ENCODE results near the gene R3HDM2. TPM values are rescaled to one million over a fixed set of nuclear protein-coding genes. Genes with fewer than 3 reads are reported as not detected.

Gene R3HDM2
- total and polyA plus RNA-seq, 2 of the 13 experiments (the other 11 are each of a cell fraction or from before 2014, with no cell fraction given) = 11.1 to 23.5 TPM

DNA sequence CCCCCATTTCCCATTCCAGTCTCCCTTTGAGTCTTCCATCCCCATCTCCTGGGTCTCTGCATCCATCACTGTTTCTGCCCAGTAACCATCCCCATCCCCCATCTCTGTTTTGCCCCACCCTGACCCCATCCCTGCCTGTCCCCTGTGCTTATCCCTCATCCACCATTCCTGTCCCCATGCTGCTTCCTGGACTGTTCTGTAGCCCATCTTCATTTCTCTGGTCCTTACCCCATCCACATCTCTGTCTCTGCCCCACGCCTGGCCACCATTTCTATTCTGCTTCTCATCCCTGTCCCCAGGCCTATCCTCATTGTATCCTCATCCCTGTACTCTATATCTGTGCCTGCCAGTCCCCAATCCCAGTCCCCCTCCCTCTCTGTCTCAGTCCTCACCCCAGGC lies 210.1 kb downstream of the R3HDM2 start:
- H3K27me3 ChIP-seq (ENCODE audit: control insufficient read depth in 1 of 2, insufficient read depth in 2 of 2, low read length in 2 of 2) = peaks cover 20 to 84% of the 10 kb centered on the region in 2 experiments; a peak in 4 of 5 replicates
- H3K27ac ChIP-seq (ENCODE audit: extremely low read length, insufficient read depth, low read length) = no peak overlapping the region
- FAIRE-seq = no peak
- TF ChIP-seq ZKSCAN1 (IDR thresholded peaks at IDR 0.05; ENCODE audit: low read length) = no peak
- H3K36me3 ChIP-seq (replicated peaks in 1 of 2; ENCODE audit: control insufficient read depth in 1 of 2, insufficient read depth in 2 of 2, low read length in 2 of 2) = no peaks in the 10 kb centered on the region
- no peak for ATAC-seq
- ChIA-PET POLR2A (interaction anchor here (1.6 kb wide), 1 partner anchor 9 kb away, joined by 6 read pairs; the partner anchor contains the start of gene SHMT2), CTCF (ENCODE audit: low intra/inter-chr PET ratio, low total read pairs) (no interaction called here)
- DNase-seq (ENCODE audit: low spot score) = no peak
- BruUV-seq (replicated peaks) = no TSS peak
- no peak overlapping the region for H3K9ac ChIP-seq (ENCODE audit: insufficient read depth, low read depth, low read length)
- in situ Hi-C loops (cut with HindIII; ENCODE audit: extremely low pct_ligation_motif_present, low pct_unique_long_range_greater_than_20kb) = no loop called here
- WGBS (ENCODE audit: low lambda C conversion rate) = 28% methylated on average over 1 of the region's 1 CpG
- intact Hi-C loops (cut with micrococcal nuclease; ENCODE audit: unreplicated experiment) = no loop called here
- no peaks in the 10 kb centered on the region for H3K79me2 ChIP-seq (ENCODE audit: insufficient read depth, low read length)
- no peaks in the 10 kb centered on the region for H4K20me1 ChIP-seq (ENCODE audit: insufficient read depth, low read length)
- peaks cover 53% of the 10 kb centered on the region for H3K4me1 ChIP-seq (ENCODE audit: insufficient read depth, low read length)
- no peak overlapping the region for H3K4me3 ChIP-seq (replicated peaks in 1 of 3; ENCODE audit: insufficient read depth in 1 of 3, low read depth in 2 of 3, low read length in 3 of 3)
- H2AFZ ChIP-seq (ENCODE audit: low read length) = no peak overlapping the region
- no peaks in the 10 kb centered on the region for H3K9me3 ChIP-seq (ENCODE audit: low read length)
- no peak overlapping the region for H3K4me2 ChIP-seq (ENCODE audit: low read depth, low read length)

DNA sequence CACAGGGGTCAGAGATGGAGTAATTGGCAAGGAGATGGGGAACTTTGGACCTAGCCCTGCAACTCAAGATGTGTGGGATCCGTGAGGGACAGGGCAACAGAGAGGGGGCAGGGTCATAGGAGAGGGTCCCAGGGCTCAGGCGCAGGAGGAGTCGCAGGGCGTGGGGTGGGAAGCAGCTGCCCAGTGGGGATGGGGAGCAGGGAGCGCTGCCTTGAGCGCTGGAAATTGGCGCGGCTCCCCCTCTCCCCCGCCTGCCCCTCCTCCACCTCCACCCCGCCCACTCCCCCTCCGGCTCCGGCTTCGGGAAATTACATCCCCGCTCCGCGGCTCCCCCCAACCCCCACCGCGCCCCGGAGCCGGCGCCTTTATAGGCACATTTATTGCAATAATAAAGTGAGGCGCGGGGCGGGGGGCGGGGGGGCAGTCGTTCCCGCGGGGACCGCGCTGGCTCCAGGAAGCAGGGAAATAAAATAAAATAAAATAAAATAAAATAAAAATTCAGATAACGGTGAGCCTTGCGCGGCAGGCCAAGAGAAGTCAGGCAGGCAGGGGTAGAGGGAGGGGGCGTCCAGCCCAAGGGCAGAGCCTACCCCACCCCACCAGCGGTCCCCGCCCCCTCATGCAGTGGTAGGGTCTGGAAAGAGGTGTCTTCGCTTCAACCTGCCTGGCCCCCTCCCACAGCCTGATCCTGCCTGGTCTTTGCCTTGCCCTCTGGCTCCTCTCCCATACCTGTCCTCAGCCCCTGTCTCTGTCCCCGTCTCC lies 210.7 kb downstream of the R3HDM2 start:
- TF ChIP-seq EED (CRISPR knock-in tag; IDR thresholded peaks at IDR 0.05) (no peak), HOXA7 (CRISPR knock-in tag; IDR thresholded peaks at IDR 0.05) (no peak), ZNF644 (CRISPR knock-in tag; IDR thresholded peaks at IDR 0.05; ENCODE audit: low read depth) (no peak)
- no peaks in the 10 kb centered on the region for H3K36me3 ChIP-seq (replicated peaks in 1 of 2; ENCODE audit: control insufficient read depth in 1 of 2, insufficient read depth in 2 of 2, low read length in 2 of 2)
- H3K27ac ChIP-seq (ENCODE audit: extremely low read length, insufficient read depth, low read length) = no peak overlapping the region
- DNase-seq (ENCODE audit: low spot score) (no peak), FAIRE-seq (no peak), ATAC-seq (no peak)
- CTCF ChIA-PET (ENCODE audit: low intra/inter-chr PET ratio, low total read pairs) = no interaction called here
- BruUV-seq (replicated peaks) = no TSS peak
- H3K4me3 ChIP-seq (replicated peaks in 1 of 3; ENCODE audit: insufficient read depth in 1 of 3, low read depth in 2 of 3, low read length in 3 of 3) = no peak overlapping the region
- no peak overlapping the region for H3K4me2 ChIP-seq (ENCODE audit: low read depth, low read length)
- in situ Hi-C loops (cut with HindIII; ENCODE audit: extremely low pct_ligation_motif_present, low pct_unique_long_range_greater_than_20kb) (no loop called here), intact Hi-C loops (cut with micrococcal nuclease; ENCODE audit: unreplicated experiment) (no loop called here)
- POLR2A ChIA-PET = interaction anchor here (0.6 to 1.5 kb wide), 4 partner anchors 10 to 123 kb away, joined by 3 to 9 read pairs (median 3); partner anchors contain the start of gene SHMT2
- peaks cover 53% of the 10 kb centered on the region for H3K4me1 ChIP-seq (ENCODE audit: insufficient read depth, low read length)
- peaks cover 20 to 86% of the 10 kb centered on the region in 2 experiments; a peak in 4 of 5 replicates for H3K27me3 ChIP-seq (ENCODE audit: control insufficient read depth in 1 of 2, insufficient read depth in 2 of 2, low read length in 2 of 2)
- H3K79me2 ChIP-seq (ENCODE audit: insufficient read depth, low read length) = no peaks in the 10 kb centered on the region
- 21% methylated on average over 31 of the region's 38 CpGs for WGBS (ENCODE audit: low lambda C conversion rate)
- H2AFZ ChIP-seq (ENCODE audit: low read length) = no peak overlapping the region
- H3K9me3 ChIP-seq (ENCODE audit: low read length) = no peaks in the 10 kb centered on the region
- no peak overlapping the region for H3K9ac ChIP-seq (ENCODE audit: insufficient read depth, low read depth, low read length)
- H4K20me1 ChIP-seq (ENCODE audit: insufficient read depth, low read length) = no peaks in the 10 kb centered on the region
